Endothelial cell of umbilical vein (primary cell): ENCODE data around the gene MED23. TPM values are rescaled to one million over a fixed set of nuclear protein-coding genes. Genes with fewer than 3 reads are reported as not detected.

Experiments used
- BruUV-seq: library from RNA; stranded (reverse); fragments of 400-500 nt; replicated peaks from 2 replicates; lab custom pipeline; 2021; lab: Mats Ljungman, UMichigan
- CTCF ChIA-PET: fragments of 300-600, 350-600 bp; sonication (Branson Sonifier 250); formaldehyde crosslinking; loops from one replicate; lab custom pipeline; 2021; ENCODE audit warnings: antibody characterized with exemption, inconsistent platforms; lab: Charles Lee
- POLR2A ChIA-PET: fragments of 300-600, 350-600 bp; sonication (Branson Sonifier 250); formaldehyde crosslinking; loops from one replicate; lab custom pipeline; 2021; ENCODE audit warnings: antibody characterized with exemption, inconsistent platforms; lab: Charles Lee
- DNase-seq: peaks from one replicate; pipeline ENCODE4 v3.0.0-alpha.2; 2011; ENCODE audit warnings: low read depth, low spot score
- FAIRE-seq: peaks from 2 replicates; lab custom pipeline; 2011; peaks lifted over from hg19 to GRCh38; lab: Jason Lieb, UNC
- H2AFZ ChIP-seq: 2 replicates; pipeline ENCODE4 v1.6.0; 2012; ENCODE audit warnings: low read depth, low read length, control low read depth, inconsistent platforms
- H3K27ac ChIP-seq: 2 replicates; pipeline ENCODE4 v1.5.1; 2011; ENCODE audit warnings: low read depth, mild to moderate bottlenecking, control low read depth, low read length, moderate library complexity; ENCODE audit not compliant: insufficient read depth
- H3K27me3 ChIP-seq, 2 experiments: 2 replicates each; pipeline versions ENCODE4 v1.6.0 to v1.6.1; 2011; ENCODE audit warnings: low read length in 2 of 2, mixed read lengths in 1 of 2; ENCODE audit not compliant: control insufficient read depth in 2 of 2, insufficient read depth in 2 of 2
- H3K36me3 ChIP-seq, 2 experiments: 2 replicates in 1 of 2; 3 replicates in 1 of 2; pipeline ENCODE4 v1.5.1; 2011; ENCODE audit warnings: low read length in 2 of 2, mild to moderate bottlenecking in 1 of 2, moderate library complexity in 1 of 2; ENCODE audit not compliant: control insufficient read depth in 2 of 2, insufficient read depth in 2 of 2; ENCODE audit errors: extremely low read depth in 1 of 2
- H3K4me1 ChIP-seq: 3 replicates; pipeline ENCODE4 v1.5.1; 2011; ENCODE audit warnings: mild to moderate bottlenecking, low read length; ENCODE audit not compliant: control insufficient read depth, insufficient read depth; ENCODE audit errors: extremely low read depth
- H3K4me2 ChIP-seq: 2 replicates; pipeline ENCODE4 v1.6.1; 2011; ENCODE audit warnings: low read length, control low read depth, mixed read lengths; ENCODE audit not compliant: insufficient read depth
- H3K4me3 ChIP-seq, 3 experiments: fragments of 200-600 bp in 1 of 3; sonication (generic), shearing (Covaris generic) in 1 of 3; replicated peaks in 1 of 3; 2 replicates each; pipeline ENCODE4 v1.5.1; 2011 to 2016; ENCODE audit warnings: control low read depth in 3 of 3, low read length in 3 of 3, mild to moderate bottlenecking in 2 of 3, inconsistent platforms in 1 of 3, low read depth in 1 of 3, moderate library complexity in 1 of 3; ENCODE audit not compliant: insufficient read depth in 1 of 3
- H3K79me2 ChIP-seq: 2 replicates; pipeline ENCODE4 v1.6.0; 2012; ENCODE audit warnings: low read length, inconsistent platforms; ENCODE audit not compliant: control insufficient read depth, insufficient read depth
- H3K9ac ChIP-seq: replicated peaks from 2 replicates; pipeline ENCODE3; 2011; ENCODE audit warnings: low read length, control low read depth; ENCODE audit not compliant: insufficient read depth; ENCODE audit errors: extremely low read depth
- H3K9me1 ChIP-seq: replicated peaks from 3 replicates; pipeline ENCODE4 v1.6.0; 2011; ENCODE audit warnings: mild to moderate bottlenecking, low read length; ENCODE audit not compliant: control insufficient read depth, insufficient read depth; ENCODE audit errors: extremely low read depth
- H3K9me3 ChIP-seq: replicated peaks from 2 replicates; pipeline ENCODE4 v1.5.1; 2012; ENCODE audit warnings: low read length, inconsistent platforms; ENCODE audit not compliant: control insufficient read depth, insufficient read depth
- H4K20me1 ChIP-seq: replicated peaks from 2 replicates; pipeline ENCODE3; 2011; ENCODE audit warnings: mild to moderate bottlenecking, low read length; ENCODE audit not compliant: control insufficient read depth, insufficient read depth; ENCODE audit errors: extremely low read depth
- CTCF ChIP-seq, 2 donors: IDR thresholded peaks; 1 replicate in 1 of 2; 2 replicates in 1 of 2; pipeline ENCODE4 v1.5.1; 2011; ENCODE audit warnings: low read length in 2 of 2, mild to moderate bottlenecking in 2 of 2, moderate library complexity in 2 of 2, control low read depth in 1 of 2, inconsistent platforms in 1 of 2, low read depth in 1 of 2; ENCODE audit not compliant: insufficient read depth in 1 of 2; ENCODE audit errors: extremely low read depth in 1 of 2
- EZH2 ChIP-seq: IDR thresholded peaks from 2 replicates; pipeline ENCODE4 v1.6.1; 2012; ENCODE audit warnings: borderline replicate concordance, low read depth, mild to moderate bottlenecking, moderate library complexity, low read length, inconsistent platforms; ENCODE audit not compliant: severe bottlenecking
- FOS ChIP-seq: IDR thresholded peaks from 2 replicates; pipeline ENCODE4 v1.6.1; 2011; ENCODE audit warnings: mild to moderate bottlenecking, low read length, moderate library complexity, borderline replicate concordance; ENCODE audit not compliant: insufficient read depth
- GATA2 ChIP-seq: IDR thresholded peaks from 2 replicates; pipeline ENCODE4 v1.7.0; 2011; ENCODE audit warnings: low read depth, mild to moderate bottlenecking, moderate library complexity, mixed read lengths, low read length; ENCODE audit not compliant: insufficient read length, insufficient read depth
- JUN ChIP-seq: IDR thresholded peaks from 2 replicates; pipeline ENCODE4 v1.6.1; 2011; ENCODE audit warnings: borderline replicate concordance, low read depth; ENCODE audit not compliant: insufficient read length, insufficient read depth
- MAX ChIP-seq: IDR thresholded peaks from 2 replicates; pipeline ENCODE4 v1.6.1; 2011; ENCODE audit not compliant: insufficient read depth, insufficient read length
- MYC ChIP-seq: IDR thresholded peaks from one replicate; pipeline ENCODE4 v1.6.1; 2011; ENCODE audit warnings: mild to moderate bottlenecking, low read depth, low read length
- POLR2A ChIP-seq: IDR thresholded peaks from 2 replicates; pipeline ENCODE4 v1.6.1; 2012; ENCODE audit warnings: low read depth, mild to moderate bottlenecking, control low read depth, low read length
- POLR2AphosphoS5 ChIP-seq: IDR thresholded peaks from 2 replicates; pipeline ENCODE4 v1.6.1; 2012; ENCODE audit warnings: low read depth, mild to moderate bottlenecking, control low read depth, low read length, moderate library complexity; ENCODE audit not compliant: insufficient read depth
- dilution Hi-C: fragments of 300-500 bp; cut with MboI; formaldehyde crosslinking; loops from one replicate; pipeline ENCODE4 v1.15.0; 2019; ENCODE audit warnings: low sequenced_read_pairs; ENCODE audit not compliant: extremely low pct_ligation_motif_present
- intact Hi-C: fragments of 100-400 bp; cut with micrococcal nuclease; formaldehyde crosslinking; loops from one replicate; pipeline ENCODE4 v1.10.0; 2022
- polyA plus RNA-seq, 4 experiments: library from polyadenylated mRNA; depleted of rRNA in 3 of 4; stranded (reverse) in 3 of 4; unstranded in 1 of 4; fragments of >200 nt; gene quantifications; 2 replicates each; pipeline versions ENCODE4 v1.2.1 to v1.2.3, GENCODE V29; 2011 to 2012; ENCODE audit warnings: missing spikeins in 1 of 4
- total RNA-seq: library from RNA; stranded (reverse); gene quantifications from 2 replicates; pipeline ENCODE4 v1.2.3, GENCODE V29; 2021

Gene MED23
- total and polyA plus RNA-seq, 2 donors (not counting 3 experiments of a cell fraction or from before 2014, with no cell fraction given), result 17.9 to 29.5 TPM

- Histone ChIP-seq H3K4me2 (no peak overlapping the region), H3K4me3 (no peak overlapping the region), H3K9ac (no peak overlapping the region), H3K9me3 (no peaks in the 10 kb centered on the region), H3K4me1 (no peaks in the 10 kb centered on the region), H3K36me3 (no peaks in the 10 kb centered on the region), H3K27ac (no peak overlapping the region), H4K20me1 (no peaks in the 10 kb centered on the region), H3K27me3 (peaks cover 2 to 7% of the 10 kb centered on the region in 2 experiments), H3K9me1 (no peaks in the 10 kb centered on the region), H3K79me2 (no peaks in the 10 kb centered on the region), H2AFZ (no peak overlapping the region)
- TF ChIP-seq GATA2 (no peak), JUN (no peak), FOS (no peak), MAX (no peak), POLR2AphosphoS5 (no peak), POLR2A (no peak), CTCF (IDR thresholded peaks at IDR 0.05; ENCODE audit: extremely low read depth in 1 of 2, insufficient read depth in 1 of 2, low read depth in 1 of 2, low read length in 2 of 2) (no peak), EZH2 (no peak), MYC (no peak)
- no TSS peak for BruUV-seq
- DNase-seq (no peak), FAIRE-seq (no peak)
- intact Hi-C loops, result no loop called here
- dilution Hi-C loops, result no loop called here
- ChIA-PET CTCF (no interaction called here), POLR2A (no interaction called here)
These were observed 16.9 kb upstream of the MED23 start for GRCh38 chr6:131644921-131645320.
